Sciatic nerve (tissue), 2 donors: ENCODE measurements around the gene WDR83. TPM values are rescaled to one million over a fixed set of nuclear protein-coding genes. Genes with fewer than 3 reads are reported as not detected.
"Not testable (repeated sequence)": the region's sequence is repeated elsewhere in the genome, so short reads cannot be mapped to it uniquely, and the experiment has no call there.

ENCODE experiments used
- ATAC-seq: fragments of 200-7000 bp; cut with Tn5 transposase; one replicate; pipeline ENCODE4 v1.9.1; 2020; ENCODE audit warnings: mild to moderate bottlenecking, moderate library complexity
- DNase-seq: peaks from one replicate; pipeline ENCODE4 v3.0.0-alpha.2; 2020; ENCODE audit warnings: low spot score
- intact Hi-C: fragments of 100-400 bp; cut with DNase I; formaldehyde crosslinking; loops from one replicate; pipeline ENCODE4 v1.14.2; 2022
- total RNA-seq: library from RNA; stranded (reverse); fragmentation: NEBNext Ultra II Directional; extraction: Animal tissue kit (Norgen Biotek cat#: 25700); gene quantifications from one replicate; pipeline ENCODE4 v1.2.1, GENCODE V29; 2021
- donor health status: DM: no; HTN: no; CAD: no.
- donor health status: DM: no; HTN: no; CAD: no.

WDR83 gene
- total RNA-seq = 12.3 TPM

GRCh38 chr19:12666265-12667048 lies at the start of gene WDR83, which contains the start of gene MAN2B1:
Gene WDR83, plus strand, starts transcription at chr19:12666807. Its CDS starts 2,984 bp downstream, at chr19:12669791.
Gene MAN2B1, minus strand, starts transcription at chr19:12666742. Its CDS starts 41 bp downstream, at chr19:12666701.
- ATAC-seq (peak; percentile 86), DNase-seq (peak; percentile 82)
- intact Hi-C loops = no loop called here

GRCh38 chr19:12617646-12618045 lies 49.0 kb upstream of the WDR83 start:
- no peak for DNase-seq
- intact Hi-C loops = no loop called here
- no peak for ATAC-seq

- ATAC-seq, DNase-seq, intact Hi-C loops: not testable (repeated sequence)
Measured at GRCh38 chr19:12621253-12622024, 45.2 kb upstream of the WDR83 start.

- ATAC-seq (no peak), DNase-seq (no peak)
- intact Hi-C loops = no loop called here
Measured at GRCh38 chr19:12623361-12624031, 43.1 kb upstream of the WDR83 start.

- ATAC-seq (no peak), DNase-seq (no peak)
- intact Hi-C loops = no loop called here
Measured at GRCh38 chr19:12626958-12627357, 39.6 kb upstream of the WDR83 start.

GRCh38 chr19:12628040-12629022 lies 38.3 kb upstream of the WDR83 start:
- intact Hi-C loops = no loop called here
- ATAC-seq = no peak
- DNase-seq = no peak

GRCh38 chr19:12629215-12629614 lies 37.4 kb upstream of the WDR83 start:
- intact Hi-C loops = no loop called here
- ATAC-seq (no peak), DNase-seq (no peak)

GRCh38 chr19:12636631-12637030 lies 30.0 kb upstream of the WDR83 start:
- ATAC-seq = no peak
- DNase-seq = peak; percentile 31
- intact Hi-C loops = no loop called here

- no peak for ATAC-seq
- intact Hi-C loops = no loop called here
Measured at GRCh38 chr19:12638611-12639182, 27.9 kb upstream of the WDR83 start.

GRCh38 chr19:12639901-12640613 lies 26.6 kb upstream of the WDR83 start:
- intact Hi-C loops = no loop called here
- DNase-seq (peak; percentile 88), ATAC-seq (peak; percentile 92)

More at GRCh38 chr19:12638611-12639182, 27.9 kb upstream of the WDR83 start:
- DNase-seq = no peak

GRCh38 chr19:12641456-12641855 lies 25.2 kb upstream of the WDR83 start:
- intact Hi-C loops = no loop called here
- ATAC-seq = no peak
- no peak for DNase-seq

GRCh38 chr19:12642506-12642905 lies 24.1 kb upstream of the WDR83 start:
- ATAC-seq = no peak
- intact Hi-C loops = no loop called here
- DNase-seq = no peak

GRCh38 chr19:12643716-12644115 lies 22.9 kb upstream of the WDR83 start:
- ATAC-seq, intact Hi-C loops: not testable (repeated sequence)

GRCh38 chr19:12646551-12646950 lies 20.1 kb upstream of the WDR83 start:
- ATAC-seq (no peak), DNase-seq (no peak)
- intact Hi-C loops = no loop called here

More at GRCh38 chr19:12643716-12644115, 22.9 kb upstream of the WDR83 start:
- DNase-seq = not testable (repeated sequence)

- intact Hi-C loops = no loop called here
- DNase-seq = no peak
- ATAC-seq = peak; percentile 5
Measured at GRCh38 chr19:12647047-12647446, 19.6 kb upstream of the WDR83 start.

- ATAC-seq (peak; percentile 90), DNase-seq (peak; percentile 83)
- intact Hi-C loops = no loop called here
Measured at GRCh38 chr19:12647490-12648071, 19.0 kb upstream of the WDR83 start.

- intact Hi-C loops = no loop called here
- no peak for DNase-seq
- peak; percentile 16 for ATAC-seq
Measured at GRCh38 chr19:12648088-12648487, 18.5 kb upstream of the WDR83 start.
